ENCODE data around the gene KIF17.

Gene KIF17

GRCh38 chr1:20710469-20711284, 7.1 kb downstream of the KIF17 start:
- DNase-seq (ENCODE audit: low spot score), result no peak

GRCh38 chr1:20709868-20710267, 7.9 kb downstream of the KIF17 start:
- no peak for DNase-seq (ENCODE audit: low spot score)

DNA sequence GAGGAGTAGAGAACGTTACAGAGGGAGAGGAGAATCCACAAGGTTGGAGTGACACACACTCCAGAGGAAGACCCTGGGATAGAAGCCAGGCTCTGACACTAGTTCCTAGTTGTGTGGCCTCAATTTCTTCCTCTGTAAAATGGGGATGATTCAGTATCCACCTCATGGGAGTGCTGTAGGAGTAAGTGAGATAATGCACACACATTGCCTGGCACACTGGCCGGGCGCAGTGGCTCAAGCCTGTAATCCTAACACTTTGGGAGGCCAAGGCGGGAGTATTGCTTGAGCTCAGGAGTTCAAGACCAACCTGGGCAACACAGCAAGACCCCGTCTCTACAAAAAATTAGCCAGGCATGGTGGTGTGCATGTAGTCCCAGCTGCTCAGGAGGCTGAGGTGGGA, 8.9 kb downstream of the KIF17 start:
- DNase-seq (ENCODE audit: low spot score), result no peak

- no peak for DNase-seq (ENCODE audit: low spot score)
Measured at GRCh38 chr1:20708057-20708456, 9.8 kb downstream of the KIF17 start.

DNA sequence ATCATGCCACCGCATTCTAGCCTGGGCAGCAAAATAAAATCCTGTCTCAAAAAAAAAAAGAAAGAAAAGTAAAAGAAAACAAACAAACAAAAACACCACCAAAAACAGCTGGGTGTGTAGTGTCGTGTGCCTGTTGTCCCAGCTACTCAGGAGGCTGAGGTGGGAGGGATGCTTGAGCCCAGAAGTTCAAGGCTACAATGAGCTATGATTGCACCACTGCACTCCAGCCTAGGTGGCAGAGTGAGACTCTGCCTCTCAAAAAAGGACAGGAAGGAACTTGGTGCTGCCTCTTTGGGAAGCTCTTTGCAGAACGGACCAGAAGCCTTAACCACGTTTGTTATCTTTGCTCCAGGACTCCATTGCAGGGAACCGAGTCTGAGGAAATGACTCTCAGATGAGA, 11.0 kb downstream of the KIF17 start:
- DNase-seq (ENCODE audit: low spot score), result no peak

DNA sequence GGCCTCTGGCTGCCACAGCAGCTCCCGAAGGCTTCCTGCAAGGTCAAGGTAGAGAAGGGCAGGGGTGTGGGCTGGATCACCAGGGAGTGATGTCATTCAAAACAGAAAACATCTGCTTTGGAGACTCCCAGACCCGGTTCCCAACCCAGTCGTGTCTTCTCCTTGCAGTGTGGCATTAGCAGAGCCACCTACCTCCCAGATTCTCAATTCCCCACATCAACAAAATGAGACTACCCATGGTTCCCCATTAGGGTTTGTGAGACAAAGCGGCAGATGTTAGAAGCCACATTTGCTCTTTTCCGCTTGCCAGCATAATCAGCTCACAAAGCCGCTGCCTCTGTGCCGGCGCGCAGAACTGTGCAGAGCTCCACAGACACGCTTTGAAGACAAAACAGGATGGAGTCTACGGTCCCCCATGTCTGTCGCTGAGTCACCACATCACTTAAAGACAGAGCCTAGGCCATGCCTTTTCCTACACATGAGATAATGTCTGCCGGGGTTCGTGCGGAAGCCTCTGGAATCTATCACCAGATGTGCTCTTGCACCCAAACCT, 12.5 kb downstream of the KIF17 start:
- DNase-seq (ENCODE audit: low spot score), result no peak

DNA sequence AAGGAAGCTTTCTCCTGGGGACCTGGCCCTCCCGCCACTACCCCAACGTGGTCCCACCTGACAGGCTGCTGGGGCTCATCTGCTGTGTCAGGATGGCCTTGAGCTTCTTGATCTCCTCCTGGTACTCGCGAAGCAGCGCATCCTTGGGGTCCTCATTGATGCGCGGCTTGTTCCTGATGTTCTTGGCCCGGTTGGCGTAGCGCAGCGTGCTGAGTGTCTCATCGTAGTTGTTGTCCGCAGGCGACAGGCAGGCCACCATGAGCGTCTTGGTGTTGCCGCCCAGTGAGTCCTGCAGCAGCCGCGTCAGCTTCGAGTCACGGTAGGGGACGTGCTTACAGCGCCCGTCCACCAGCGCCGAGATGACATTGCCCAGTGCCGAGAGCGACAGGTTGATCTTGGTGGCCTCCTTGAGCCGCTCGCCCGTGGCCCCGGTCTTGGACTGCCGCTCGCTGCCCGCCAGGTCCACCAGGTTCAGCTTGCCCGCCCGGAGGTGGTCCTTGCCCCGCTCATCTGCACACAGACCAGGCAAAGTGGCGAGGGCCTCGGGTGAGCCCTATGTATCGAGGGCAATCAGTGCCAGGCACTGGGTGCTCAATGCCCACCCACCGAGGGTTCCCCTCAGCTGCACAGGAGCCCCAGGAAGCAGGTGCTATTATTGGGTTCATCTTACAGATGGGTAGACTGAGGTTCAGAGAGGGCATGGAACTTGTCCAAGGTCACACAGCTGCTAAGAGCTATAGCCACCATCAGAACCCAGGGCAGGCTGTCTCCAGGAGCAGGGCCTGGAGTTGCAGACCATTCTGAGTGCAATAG, 13.2 kb downstream of the KIF17 start:
- DNase-seq (ENCODE audit: low spot score), result no peak

DNA sequence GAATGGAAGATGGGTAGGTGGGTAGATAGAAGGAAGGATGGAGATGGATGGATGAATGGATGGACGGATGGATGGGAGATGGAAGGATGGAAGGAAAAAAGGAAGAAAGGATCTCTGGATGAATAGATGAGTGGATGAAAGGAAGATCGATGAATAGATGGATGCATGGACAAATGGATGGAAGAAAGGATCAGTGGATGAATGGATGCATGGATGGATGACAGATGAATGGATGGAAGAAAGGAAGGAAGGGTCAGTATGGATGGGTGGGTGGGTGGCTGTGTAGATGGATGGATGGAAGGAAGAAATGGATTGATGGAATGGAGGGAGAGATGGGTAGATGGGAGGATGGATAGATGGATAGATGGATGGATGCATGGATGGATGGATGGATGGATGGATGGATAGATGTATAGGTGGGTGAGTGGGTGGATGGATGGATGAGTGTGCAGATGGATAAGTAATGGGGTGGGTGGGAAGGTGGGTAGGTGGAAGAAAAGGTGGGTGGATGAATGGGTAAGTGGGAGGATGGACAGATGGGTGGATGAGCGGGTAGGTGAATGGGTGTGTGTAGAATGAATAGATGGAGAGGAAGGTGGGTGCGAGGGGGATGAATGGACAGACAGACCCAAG, 14.6 kb downstream of the KIF17 start:
- DNase-seq (ENCODE audit: low spot score), result no peak

DNA sequence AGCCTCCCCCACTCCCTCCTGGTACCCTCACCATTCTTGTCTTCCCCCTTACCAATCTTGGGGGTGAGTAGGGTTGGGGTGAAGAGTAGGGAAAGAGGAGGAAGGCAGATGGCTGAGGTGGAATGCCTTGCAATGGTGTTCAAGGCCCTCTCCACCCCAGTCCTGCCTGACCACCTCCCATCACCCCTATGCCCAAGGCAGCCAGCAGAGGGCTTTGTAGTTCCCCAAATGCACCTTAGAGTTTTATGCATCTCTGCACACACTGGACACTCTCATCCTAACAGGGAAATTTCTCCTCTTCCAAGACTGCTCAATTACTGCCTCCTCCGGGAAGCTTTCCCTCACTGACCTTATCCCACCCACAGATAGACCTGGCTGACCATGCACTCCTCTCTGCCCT, 15.4 kb downstream of the KIF17 start:
- peak; percentile 45 for DNase-seq (ENCODE audit: low spot score)

DNA sequence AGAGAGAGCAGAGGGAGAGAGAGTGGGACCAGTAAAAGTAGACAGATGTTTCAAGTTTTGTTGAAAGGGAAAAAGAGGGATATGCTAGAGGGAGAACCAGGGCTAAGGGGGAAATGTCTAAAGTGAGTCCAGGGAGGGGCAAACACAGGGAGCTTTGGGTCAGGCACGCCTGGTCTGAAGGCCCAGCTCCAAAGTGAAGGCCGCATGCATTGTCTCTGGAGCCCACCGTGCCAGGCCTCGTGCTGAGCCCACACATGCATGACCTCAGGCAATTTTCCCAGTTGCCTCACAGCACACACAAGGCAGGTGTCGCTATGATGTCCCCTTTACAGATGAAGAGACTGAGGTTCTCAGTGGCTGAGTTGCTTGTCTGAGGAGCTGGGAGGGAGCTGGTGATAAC, 16.0 kb downstream of the KIF17 start:
- no peak for DNase-seq (ENCODE audit: low spot score)

DNA sequence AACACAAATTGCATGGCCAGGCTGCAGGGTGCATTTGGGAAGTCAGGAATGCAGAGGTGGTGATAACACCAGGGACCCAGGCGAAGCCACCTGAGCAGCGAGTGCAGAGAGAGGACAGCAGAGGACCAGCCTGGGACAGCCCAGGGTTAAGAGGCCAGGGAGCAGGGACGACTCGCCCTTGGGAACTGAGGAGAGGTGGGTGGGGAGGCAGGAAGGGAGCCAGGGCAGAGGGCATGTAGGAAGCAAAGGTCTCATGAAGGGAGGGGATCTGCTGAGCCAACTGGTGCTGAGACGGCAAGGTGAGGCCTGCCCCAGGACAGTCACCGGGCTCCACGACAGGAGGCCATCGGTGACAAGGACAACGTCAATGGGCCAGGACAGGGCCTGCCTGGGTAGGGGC, 16.4 kb downstream of the KIF17 start:
- no peak for DNase-seq (ENCODE audit: low spot score)

DNA sequence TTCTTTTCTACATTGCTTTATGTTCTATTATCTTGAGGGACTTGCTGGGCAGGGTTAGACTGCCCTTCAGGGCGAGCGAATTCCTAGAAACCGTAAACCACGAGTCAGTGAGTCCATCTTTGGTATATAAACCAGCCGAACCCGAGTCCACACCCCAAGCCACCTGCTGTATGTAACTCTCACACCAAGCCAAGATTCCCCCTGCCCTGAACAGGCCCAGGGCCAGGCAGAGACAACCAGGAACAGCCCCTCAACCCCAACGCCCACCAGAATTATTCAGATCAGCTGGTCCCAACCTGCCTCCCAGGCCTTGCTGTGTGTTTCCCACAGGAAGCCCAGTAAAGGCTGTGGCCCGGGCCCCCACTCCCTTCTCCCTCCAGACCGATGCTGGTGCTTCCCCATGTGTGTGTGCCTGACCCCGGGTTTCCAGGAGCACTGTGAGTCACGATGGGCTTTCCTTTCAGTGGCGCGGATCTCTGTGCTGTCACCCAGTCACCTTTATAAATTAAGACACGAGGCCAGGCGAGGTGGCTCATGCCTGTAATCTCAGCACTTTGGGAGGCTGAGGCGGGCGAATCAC, 17.1 kb downstream of the KIF17 start:
- DNase-seq (ENCODE audit: low spot score), result no peak

DNA sequence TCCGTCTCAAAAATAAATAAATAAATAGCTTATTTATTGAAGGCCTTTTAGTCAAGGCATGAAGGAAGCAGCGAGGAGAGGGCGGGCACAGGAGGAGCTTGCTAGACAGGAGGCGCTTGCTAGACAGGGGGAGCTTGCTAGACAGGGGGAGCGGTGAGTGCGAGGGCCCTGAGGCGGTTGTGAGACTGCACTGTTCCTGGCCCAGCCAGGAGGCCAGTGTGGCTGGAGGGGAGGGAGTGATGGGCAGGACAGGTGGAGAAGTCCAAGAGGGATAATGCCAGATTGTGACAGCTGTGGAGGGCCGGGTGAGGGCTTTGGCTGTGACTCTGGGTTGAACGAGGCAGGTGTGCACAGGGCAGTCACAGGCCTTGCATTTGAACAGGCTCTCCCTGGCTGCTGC, 18.2 kb downstream of the KIF17 start:
- no peak for DNase-seq (ENCODE audit: low spot score)

DNA sequence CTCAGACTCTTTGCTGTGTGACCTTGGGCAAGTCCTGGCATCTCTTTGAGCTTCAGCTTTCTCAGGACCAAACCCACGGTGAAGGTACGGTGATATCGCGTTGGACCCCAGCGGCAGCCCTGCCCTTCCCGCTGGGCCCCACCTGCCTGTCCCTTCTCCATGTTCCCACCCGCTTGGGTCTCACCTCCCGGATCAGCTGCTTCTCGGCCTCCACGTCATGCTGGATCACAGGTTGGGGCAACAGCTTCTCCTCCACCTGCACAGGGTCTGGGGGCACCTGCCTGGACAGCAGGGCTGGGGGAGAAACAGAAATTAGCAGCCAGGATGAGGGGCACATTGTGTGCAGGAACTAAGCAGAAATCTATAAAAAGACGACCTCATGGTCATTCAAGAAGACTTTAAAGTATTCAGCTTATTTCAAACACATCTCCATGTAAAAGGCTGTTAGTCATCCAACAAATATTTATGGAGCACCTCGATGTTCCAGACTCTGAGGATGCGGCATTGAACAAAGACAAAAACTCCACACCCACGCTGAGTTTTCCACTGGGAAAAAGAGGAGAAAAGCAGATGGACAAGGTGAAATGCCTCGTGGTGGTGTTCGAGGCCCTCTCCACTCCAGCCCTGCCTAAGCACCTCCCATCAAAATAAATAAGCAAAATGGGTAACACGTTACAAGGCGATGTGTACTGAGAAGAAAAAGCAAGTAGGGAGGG, 19.5 kb downstream of the KIF17 start:
- DNase-seq (ENCODE audit: low spot score), result peak; percentile 57

- DNase-seq (ENCODE audit: low spot score), result no peak
Measured at GRCh38 chr1:20697563-20697962, 20.2 kb downstream of the KIF17 start.

DNA sequence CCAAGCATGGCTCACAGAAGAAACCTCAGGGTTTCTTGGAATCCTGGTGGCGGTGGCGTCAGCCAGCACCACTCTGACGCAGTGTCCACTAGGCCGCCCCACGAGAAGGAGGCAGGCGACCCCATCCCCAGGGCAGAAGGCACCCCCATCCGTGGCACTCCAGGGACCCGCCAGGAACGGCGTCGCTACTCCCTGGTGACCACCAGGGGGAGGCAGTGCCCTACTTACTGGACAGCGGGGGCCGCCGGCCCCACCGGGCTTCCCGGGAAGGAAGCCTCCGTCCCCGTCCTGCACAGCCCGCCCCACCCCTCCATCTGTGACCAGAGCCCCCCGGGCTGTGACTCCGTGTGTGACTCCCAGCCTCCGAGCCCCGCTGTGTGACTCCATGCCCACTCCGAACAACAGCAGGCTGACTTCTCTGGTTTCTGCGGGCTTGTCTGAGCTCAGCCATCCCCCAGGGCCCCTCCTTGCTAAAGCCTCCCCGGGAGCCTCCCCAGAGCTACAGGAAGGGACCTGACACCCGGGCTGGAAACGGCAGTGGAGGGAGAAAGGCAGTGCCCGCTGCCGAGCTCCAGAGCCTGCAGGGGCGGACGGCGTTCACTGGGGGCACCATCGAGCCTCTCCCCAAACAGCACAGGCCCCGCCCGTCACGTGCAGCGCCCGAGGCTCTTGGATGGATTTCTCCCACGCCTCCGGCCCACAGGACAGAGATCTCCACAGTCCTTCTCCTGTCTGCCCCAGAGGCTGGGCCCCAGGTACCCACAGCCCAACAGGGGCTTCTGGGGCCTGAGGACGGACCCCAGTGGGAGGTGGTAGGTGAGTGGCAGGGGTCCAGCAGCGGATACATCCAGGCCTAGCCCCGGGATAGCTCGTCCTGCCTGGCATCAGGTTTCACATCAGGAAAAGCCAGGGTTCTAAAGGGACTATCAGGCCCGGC, 21.1 kb downstream of the KIF17 start:
- DNase-seq (ENCODE audit: low spot score), result peak; percentile 97

GRCh38 chr1:20695515-20695914, 22.3 kb downstream of the KIF17 start:
- no peak for DNase-seq (ENCODE audit: low spot score)

DNA sequence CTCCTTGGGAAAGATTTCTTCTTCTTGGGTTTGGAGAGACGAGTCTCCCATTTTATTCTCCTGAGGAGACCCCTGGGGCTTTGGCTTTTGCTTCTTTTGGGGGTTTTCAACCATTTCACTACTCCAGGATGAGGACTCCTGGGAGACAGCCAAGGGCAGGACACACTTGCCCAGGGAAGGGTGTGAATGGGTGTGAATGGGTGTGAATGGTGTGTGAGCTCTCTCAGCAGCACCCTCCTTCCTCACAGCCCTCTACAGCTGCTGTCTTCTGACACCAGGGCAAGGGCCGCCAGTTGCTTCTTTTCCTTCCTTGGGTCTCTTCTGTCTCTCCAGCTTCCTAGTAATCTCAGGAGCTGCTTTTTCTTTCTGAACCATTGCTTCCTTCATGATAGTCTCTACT, 24.2 kb downstream of the KIF17 start:
- DNase-seq (ENCODE audit: low spot score), result no peak

GRCh38 chr1:20691872-20692271, 25.9 kb downstream of the KIF17 start:
- DNase-seq (ENCODE audit: low spot score), result no peak

GRCh38 chr1:20689645-20690056, 28.2 kb downstream of the KIF17 start:
- DNase-seq (ENCODE audit: low spot score), result no peak
